ENCODE data around the gene ARHGAP22.

DNA sequence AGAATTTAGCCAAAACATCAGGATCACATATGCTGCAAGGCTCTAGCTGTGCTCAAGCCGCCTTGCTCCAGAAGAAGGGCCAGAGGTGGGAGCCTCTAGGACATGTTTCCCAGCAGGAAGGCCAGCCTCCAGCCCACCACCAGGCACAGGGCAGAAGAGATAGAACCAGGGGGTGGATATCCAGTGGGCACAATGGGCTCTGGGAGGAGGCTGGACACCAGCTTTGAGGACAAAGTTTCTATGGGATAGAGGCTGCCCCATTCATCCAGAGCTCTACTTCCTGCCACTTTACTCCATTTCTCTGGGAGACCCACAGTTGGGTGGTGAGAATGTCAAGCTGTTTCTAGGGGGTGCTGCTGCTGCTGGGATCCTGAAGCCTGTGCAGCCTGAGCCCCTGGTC is 77.1 kb downstream of the ARHGAP22 start:
- TF ChIP-seq CTCF (IDR thresholded peaks at IDR 0.05): no peak
- TF ChIP-seq POLR2AphosphoS5 (IDR thresholded peaks at IDR 0.05): no peak
